Measurements from ENCODE around the gene DEPDC5. TPM values are rescaled to one million over a fixed set of nuclear protein-coding genes. Genes with fewer than 3 reads are reported as not detected.

The DEPDC5 gene
- total and polyA plus RNA-seq, 2 of the 8 experiments (the other 6 are each of a cell fraction or from before 2014, with no cell fraction given) = 18.3 to 26.5 TPM

- DNase-seq (ENCODE audit: low read depth in 1 of 2, low spot score in 2 of 2) (no peak), FAIRE-seq (no peak)
- peaks cover under 1 to 2% of the 10 kb centered on the region in 2 experiments for H4K20me1 ChIP-seq (replicated peaks in 1 of 2; ENCODE audit: control insufficient read depth in 1 of 2, insufficient read depth in 2 of 2, low read length in 2 of 2)
- no peaks in the 10 kb centered on the region for H3K79me1 ChIP-seq (ENCODE audit: low read depth, low read length)
- no peaks in the 10 kb centered on the region; a peak in 1 of 7 replicates for H3K27me3 ChIP-seq (replicated peaks in 1 of 4; ENCODE audit: control insufficient read depth in 3 of 4, extremely low read depth in 1 of 4, insufficient read depth in 3 of 4, low read length in 3 of 4)
- no peak overlapping the region for H2AFZ ChIP-seq (ENCODE audit: low read length)
- ChIA-PET CTCF (ENCODE audit: partially characterized antibody) (interaction anchor here (0.7 to 1.3 kb wide), 3 partner anchors 11 to 71 kb away, joined by 3 read pairs; no protein-coding TSS in a partner anchor), POLR2A (ENCODE audit: partially characterized antibody) (interaction anchor here (1.2 kb wide), 1 partner anchor 69 kb away, joined by 3 read pairs; no protein-coding TSS in a partner anchor)
- H2BK12ac ChIP-seq (ENCODE audit: low read depth, low read length) = no peak overlapping the region
- no peak overlapping the region for H3K4me2 ChIP-seq (ENCODE audit: insufficient read depth in 1 of 2, low read depth in 2 of 2, low read length in 2 of 2)
- no peak overlapping the region for H3K27ac ChIP-seq (ENCODE audit: low read depth, low read length)
- no peaks in the 10 kb centered on the region for H3K23me2 ChIP-seq (ENCODE audit: low read depth, low read length)
- H3K14ac ChIP-seq (ENCODE audit: insufficient read length) = no peak overlapping the region
- H2BK5ac ChIP-seq (ENCODE audit: low read depth, low read length) = no peak overlapping the region
- WGBS, 2 experiments (ENCODE audit: extremely low coverage in 1 of 2, insufficient coverage in 1 of 2, insufficient read length in 1 of 2, insufficient replicate concordance in 2 of 2, low coverage in 1 of 2, low lambda C conversion rate in 2 of 2, missing lambda C conversion rate in 1 of 2) = 92% methylated on average over 3 of the region's 3 CpGs; no CpG with 5 or more reads in 1 of the 2 experiments
- no peak overlapping the region for H2AK5ac ChIP-seq (ENCODE audit: low read depth, low read length)
- no peak overlapping the region for H4K8ac ChIP-seq (ENCODE audit: extremely low read depth, insufficient read depth, low read length)
- no peak overlapping the region for H3K23ac ChIP-seq (ENCODE audit: insufficient read length)
- no peaks in the 10 kb centered on the region for H3K4me1 ChIP-seq (replicated peaks in 1 of 4; ENCODE audit: control insufficient read depth in 3 of 4, insufficient read depth in 4 of 4, low read length in 3 of 4)
- no peak overlapping the region for H3K18ac ChIP-seq (ENCODE audit: extremely low read depth, low read length)
- H3K9me3 ChIP-seq (ENCODE audit: insufficient read depth in 2 of 2, low read depth in 1 of 2, low read length in 1 of 2) = peaks cover 9 to 10% of the 10 kb centered on the region in 2 experiments; a peak in 3 of 4 replicates
- H3K9ac ChIP-seq (replicated peaks in 1 of 4; ENCODE audit: extremely low read depth in 1 of 4, low read depth in 3 of 4, low read length in 3 of 4) = no peak overlapping the region
- no peak overlapping the region for H4K5ac ChIP-seq (ENCODE audit: insufficient read length, low read depth, low read length)
- H2BK20ac ChIP-seq (ENCODE audit: low read length) = no peak overlapping the region
- no peak overlapping the region for H2BK120ac ChIP-seq (replicated peaks; ENCODE audit: low read depth, low read length)
- H3K56ac ChIP-seq (replicated peaks; ENCODE audit: insufficient read length, low read depth, low read length) = no peak overlapping the region
- peaks cover 8 to 35% (median 19%) of the 10 kb centered on the region in 4 experiments; a peak in 6 of 8 replicates for H3K36me3 ChIP-seq (ENCODE audit: control insufficient read depth in 2 of 4, insufficient read depth in 4 of 4, low read length in 3 of 4)
- no peak overlapping the region for H3K4ac ChIP-seq (replicated peaks; ENCODE audit: insufficient read length, low read depth, low read length)
- H4K91ac ChIP-seq (replicated peaks; ENCODE audit: insufficient read length, low read length) = no peak overlapping the region
- no peaks in the 10 kb centered on the region for H3K79me2 ChIP-seq (ENCODE audit: control insufficient read depth in 1 of 2, insufficient read depth in 2 of 2, low read length in 2 of 2)
- no peak overlapping the region for H2BK15ac ChIP-seq (ENCODE audit: low read length)
- no peak overlapping the region for H3K4me3 ChIP-seq (ENCODE audit: extremely low read depth in 1 of 4, insufficient read depth in 2 of 4, low read depth in 3 of 4, low read length in 4 of 4)
- no peak for TF ChIP-seq ZNF274 (IDR thresholded peaks at IDR 0.05; ENCODE audit: borderline replicate concordance, extremely low read depth, low read length)
- no peak for TF ChIP-seq SP4 (IDR thresholded peaks at IDR 0.05; ENCODE audit: low read length)
- no peak for TF ChIP-seq HDAC2 (IDR thresholded peaks at IDR 0.05; ENCODE audit: borderline replicate concordance in 1 of 2, low read depth in 2 of 2, low read length in 2 of 2)
- no peak for TF ChIP-seq YY1 (IDR thresholded peaks at IDR 0.05; ENCODE audit: low read depth, low read length)
- no peak for TF ChIP-seq FOSL1 (IDR thresholded peaks at IDR 0.05; ENCODE audit: insufficient read depth, low read depth, low read length)
- TF ChIP-seq KDM5A (IDR thresholded peaks at IDR 0.05; ENCODE audit: low read length) = no peak
- no peak for TF ChIP-seq CEBPB (IDR thresholded peaks at IDR 0.05; ENCODE audit: low read depth, low read length)
- TF ChIP-seq KDM4A (IDR thresholded peaks at IDR 0.05; ENCODE audit: low read depth, low read length, severe bottlenecking) = no peak
- TF ChIP-seq POLR2A (IDR thresholded peaks at IDR 0.05; ENCODE audit: control extremely low read depth in 1 of 2, low read depth in 2 of 2, low read length in 2 of 2) = no peak
- no peak for TF ChIP-seq KDM1A (IDR thresholded peaks at IDR 0.05; ENCODE audit: borderline replicate concordance, low read length)
- no peak for TF ChIP-seq CBX5 (IDR thresholded peaks at IDR 0.05; ENCODE audit: low read depth, low read length)
- no peak for TF ChIP-seq RNF2 (IDR thresholded peaks at IDR 0.05; ENCODE audit: borderline replicate concordance, low read depth, low read length, missing control alignments, poor library complexity, severe bottlenecking)
- no peak for TF ChIP-seq TAF1 (IDR thresholded peaks at IDR 0.05; ENCODE audit: low read depth, low read length)
- no peak for TF ChIP-seq TAF7 (optimal IDR thresholded peaks at IDR 0.05; ENCODE audit: borderline replicate concordance, low read depth, low read length)
Measured at GRCh38 chr22:31850135-31850534, 96.3 kb downstream of the DEPDC5 start.
